Activated effector memory CD4-positive, alpha-beta T cell treated with Interleukin-2 at 50 U/mL for 16 hours (primary cell): ENCODE measurements around the gene OLFML2A.
"Not testable (repeated sequence)": the region's sequence is repeated elsewhere in the genome, so short reads cannot be mapped to it uniquely, and the experiment has no call there.

Source experiments
- DNase-seq: peaks from one replicate; pipeline ENCODE4 v3.0.0-alpha.2; 2020

OLFML2A gene

DNA sequence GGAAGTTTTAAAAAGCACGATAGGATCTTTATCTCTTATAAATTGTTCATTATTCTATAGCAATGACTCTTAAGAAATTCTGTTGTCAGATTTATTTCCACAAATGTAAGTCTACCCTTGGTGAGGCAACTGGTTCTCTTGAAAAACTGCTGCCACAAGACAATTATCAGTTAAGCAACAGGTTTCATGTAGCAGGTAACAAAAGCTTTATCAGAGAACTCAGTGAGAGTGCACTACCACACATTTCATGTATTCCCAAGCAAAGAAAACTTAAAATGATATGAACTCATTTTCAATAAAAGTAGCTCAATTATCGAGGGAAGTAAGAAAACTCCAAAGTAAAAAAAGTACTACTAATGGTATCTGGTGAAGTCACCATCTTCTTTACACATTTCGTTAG, 15.2 kb upstream of the OLFML2A start:
- DNase-seq: no peak

- DNase-seq: no peak
Observed at GRCh38 chr9:124762633-124763032, 14.3 kb upstream of the OLFML2A start.

- no peak for DNase-seq
Observed at GRCh38 chr9:124764774-124765438, 12.0 kb upstream of the OLFML2A start.

GRCh38 chr9:124765439-124765835, 11.5 kb upstream of the OLFML2A start:
- DNase-seq: no peak

- no peak for DNase-seq
Observed at GRCh38 chr9:124766326-124766725, 10.6 kb upstream of the OLFML2A start.

DNA sequence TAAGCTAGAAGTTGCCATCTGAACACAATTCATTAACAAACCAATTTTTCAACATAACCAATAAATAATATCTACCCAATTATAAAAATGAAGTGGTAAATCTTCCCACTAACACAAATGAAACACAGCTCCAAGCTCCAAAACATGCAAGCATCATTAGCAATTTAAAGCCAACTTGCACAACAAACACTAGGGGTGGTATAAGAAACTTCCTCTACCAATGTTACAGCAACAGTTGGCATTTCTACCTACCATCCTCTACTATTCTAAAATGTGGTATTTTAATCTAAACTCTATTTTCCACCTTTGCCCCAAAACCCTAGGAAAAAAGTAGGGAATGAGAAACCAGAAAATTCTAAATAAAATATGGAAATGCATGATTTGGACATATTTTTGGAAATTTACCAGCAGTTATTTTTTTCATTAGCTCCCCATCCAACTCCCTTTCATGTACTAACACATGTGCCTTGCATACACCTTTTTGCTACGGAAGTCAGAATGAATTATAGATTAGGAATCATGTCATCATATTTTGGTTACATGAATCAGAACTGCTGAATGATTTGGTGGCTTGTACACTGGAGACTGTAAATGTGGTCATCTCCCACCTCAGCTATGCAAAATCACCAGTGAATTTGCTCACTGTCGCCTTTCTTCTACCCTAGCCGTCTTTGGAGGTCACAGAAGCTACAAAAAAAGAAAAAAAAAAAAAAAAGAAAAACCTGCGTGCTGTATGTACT, 9.9 kb upstream of the OLFML2A start:
- DNase-seq: no peak

DNA sequence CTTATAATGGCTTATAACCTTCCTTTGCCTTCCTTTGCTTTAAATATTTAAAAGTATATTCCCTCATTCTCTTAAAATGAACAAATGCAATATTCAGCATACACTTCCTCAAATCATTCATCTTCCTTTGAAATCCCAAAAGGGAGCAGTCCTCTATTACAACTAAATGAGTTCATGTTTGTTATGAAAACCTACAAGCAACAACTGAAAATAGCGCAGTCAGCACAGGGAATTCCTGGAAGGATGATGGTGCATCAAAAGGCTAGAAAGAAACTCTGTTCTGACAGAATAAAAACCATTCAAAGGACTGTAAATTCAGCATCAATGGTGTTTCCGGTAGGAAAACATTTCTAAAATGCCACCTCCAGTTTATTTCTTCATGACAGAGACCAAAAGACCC, 9.1 kb upstream of the OLFML2A start:
- no peak for DNase-seq

DNA sequence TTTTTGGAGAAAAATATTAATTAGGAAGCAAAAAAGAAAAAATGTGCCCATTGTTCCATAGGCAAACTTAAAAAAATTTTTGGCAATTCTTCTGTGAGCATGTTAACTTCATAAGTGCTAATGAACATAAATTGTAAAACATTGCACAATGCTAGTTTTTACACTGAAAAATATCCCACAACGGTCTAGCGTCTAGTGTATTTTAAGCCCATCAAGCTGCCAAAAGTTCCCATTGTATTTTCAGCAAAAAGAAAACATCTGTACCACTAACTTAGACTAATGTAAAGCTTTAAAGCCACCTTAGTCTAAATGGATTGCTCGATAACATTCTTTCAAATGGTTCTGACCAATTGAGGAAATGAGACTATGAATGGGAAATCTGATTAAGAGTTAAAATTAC, 8.6 kb upstream of the OLFML2A start:
- DNase-seq: no peak

GRCh38 chr9:124768750-124769548, 8.0 kb upstream of the OLFML2A start:
- DNase-seq: no peak

GRCh38 chr9:124769549-124770358, 7.2 kb upstream of the OLFML2A start:
- no peak for DNase-seq

DNA sequence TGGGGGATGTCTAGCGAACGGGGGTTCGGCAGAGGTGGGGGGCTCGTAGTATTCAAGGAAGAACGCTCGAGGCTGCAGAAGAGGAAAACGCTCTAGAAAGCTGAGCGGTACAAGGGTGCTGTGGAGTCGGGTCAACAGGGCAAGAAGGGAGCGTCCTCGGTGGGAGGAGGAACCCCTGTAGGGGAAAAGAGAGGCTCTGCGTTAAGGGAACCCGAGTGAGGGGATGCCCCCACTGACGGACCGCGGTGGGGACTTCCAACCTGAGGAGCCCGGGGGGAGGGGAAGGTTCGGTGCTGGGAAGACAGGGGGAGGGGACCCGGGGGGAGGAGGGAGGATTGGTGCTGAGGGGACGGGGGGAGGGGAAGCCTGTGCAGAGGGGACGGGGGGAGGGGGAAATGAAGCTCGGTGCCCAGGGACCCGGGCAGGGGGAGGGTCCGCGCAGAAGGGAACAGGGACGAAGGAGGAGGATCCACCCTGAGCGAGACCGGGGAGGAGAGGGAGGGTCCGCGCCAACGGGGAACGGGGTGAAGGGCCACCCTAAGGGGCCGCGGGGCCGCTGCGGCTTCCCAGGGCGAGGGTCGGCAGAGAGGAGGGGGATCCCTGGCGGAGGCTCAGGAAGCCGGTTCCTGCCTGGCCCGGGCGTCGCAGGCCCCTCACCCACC, 6.4 kb upstream of the OLFML2A start:
- DNase-seq: no peak

- DNase-seq: peak; percentile 88
Observed at GRCh38 chr9:124771021-124771866, 5.7 kb upstream of the OLFML2A start, which contains the start of gene NR6A1. Gene NR6A1, minus strand, starts transcription at chr9:124771311.

GRCh38 chr9:124771867-124772679, 4.9 kb upstream of the OLFML2A start:
- DNase-seq: no peak

DNA sequence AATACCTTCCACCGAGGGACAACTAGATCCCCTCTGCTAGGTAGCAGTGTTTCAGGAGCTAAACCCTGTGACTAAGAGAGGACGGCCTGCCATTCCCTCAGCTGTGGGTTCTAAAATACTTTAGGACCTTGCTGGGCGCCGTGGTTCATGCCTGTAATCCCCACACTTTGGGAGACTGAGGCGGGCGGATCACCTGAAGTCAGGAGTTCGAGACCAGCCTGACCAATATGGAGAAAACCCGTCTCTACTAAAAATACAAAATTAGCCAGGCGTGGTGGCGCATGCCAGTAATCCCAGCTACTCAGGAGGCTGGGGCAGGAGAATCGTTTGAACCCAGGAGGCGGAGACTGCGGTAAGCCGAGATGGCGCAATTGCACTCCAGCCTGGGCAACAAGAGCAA, 4.1 kb upstream of the OLFML2A start:
- not testable (repeated sequence) for DNase-seq

- no peak for DNase-seq
Observed at GRCh38 chr9:124773473-124774128, 3.3 kb upstream of the OLFML2A start.

- peak; percentile 68 for DNase-seq
Observed at GRCh38 chr9:124774129-124774978, 2.6 kb upstream of the OLFML2A start.

GRCh38 chr9:124776618-124776953, 347 bp upstream of the OLFML2A start:
- no peak for DNase-seq

- DNase-seq: no peak
Observed at GRCh38 chr9:124778575-124779367, 1.8 kb downstream of the OLFML2A start.
